IPS-20b (cell line): Measurements from ENCODE around the gene BSN.

ENCODE experiments used
- H3K27ac ChIP-seq: one replicate; pipeline ENCODE4 v1.5.1; 2013; ENCODE audit warnings: low read length
- H3K27me3 ChIP-seq: 2 replicates; pipeline ENCODE4 v1.6.1; 2013; ENCODE audit warnings: mild to moderate bottlenecking, low read length, inconsistent platforms; ENCODE audit not compliant: insufficient read depth
- H3K36me3 ChIP-seq: 2 replicates; pipeline ENCODE4 v1.6.1; 2013; ENCODE audit warnings: low read depth, mild to moderate bottlenecking, inconsistent platforms, low read length, moderate library complexity; ENCODE audit not compliant: insufficient read depth
- H3K4me1 ChIP-seq: 2 replicates; pipeline ENCODE4 v1.6.1; 2013; ENCODE audit warnings: mild to moderate bottlenecking, control low read depth, inconsistent platforms, low read length, moderate library complexity; ENCODE audit not compliant: insufficient read depth
- H3K4me3 ChIP-seq: 2 replicates; pipeline ENCODE4 v1.5.1; 2013; ENCODE audit warnings: mild to moderate bottlenecking, low read length, inconsistent platforms
- H3K9ac ChIP-seq: 2 replicates; pipeline ENCODE4 v1.6.1; 2013; ENCODE audit warnings: low read depth, mild to moderate bottlenecking, inconsistent platforms, low read length, moderate library complexity
- H3K9me3 ChIP-seq: 2 replicates; pipeline ENCODE4 v1.6.1; 2013; ENCODE audit warnings: mild to moderate bottlenecking, low read depth, low read length, inconsistent platforms; ENCODE audit not compliant: insufficient read depth

BSN gene

GRCh38 chr3:49652903-49653415 lies 98.7 kb downstream of the BSN start:
- Histone ChIP-seq H3K27me3 (no peaks in the 10 kb centered on the region), H3K27ac (no peak overlapping the region), H3K9ac (no peak overlapping the region), H3K4me1 (no peaks in the 10 kb centered on the region), H3K4me3 (no peak overlapping the region), H3K9me3 (no peaks in the 10 kb centered on the region), H3K36me3 (no peaks in the 10 kb centered on the region)

- Histone ChIP-seq H3K9me3 (no peaks in the 10 kb centered on the region), H3K36me3 (no peaks in the 10 kb centered on the region), H3K27ac (no peak overlapping the region), H3K4me3 (no peak overlapping the region), H3K27me3 (no peaks in the 10 kb centered on the region), H3K4me1 (no peaks in the 10 kb centered on the region), H3K9ac (no peak overlapping the region)
Measured at GRCh38 chr3:49653621-49654020, 99.3 kb downstream of the BSN start.

- H3K9me3 ChIP-seq: no peaks in the 10 kb centered on the region
- no peak overlapping the region; the same call in 1 of the 2 replicates for H3K9ac ChIP-seq
- H3K4me1 ChIP-seq: no peaks in the 10 kb centered on the region
- H3K27me3 ChIP-seq: no peaks in the 10 kb centered on the region
- H3K36me3 ChIP-seq: no peaks in the 10 kb centered on the region
- H3K27ac ChIP-seq: no peak overlapping the region
- H3K4me3 ChIP-seq: no peak overlapping the region
Measured at GRCh38 chr3:49654176-49654825, 100.0 kb downstream of the BSN start.

GRCh38 chr3:49654955-49655556 lies 100.8 kb downstream of the BSN start:
- H3K9ac ChIP-seq: no peak overlapping the region
- H3K27me3 ChIP-seq: no peaks in the 10 kb centered on the region
- H3K4me3 ChIP-seq: no peak overlapping the region
- no peaks in the 10 kb centered on the region for H3K4me1 ChIP-seq
- no peaks in the 10 kb centered on the region for H3K36me3 ChIP-seq
- no peaks in the 10 kb centered on the region for H3K9me3 ChIP-seq
- no peak overlapping the region for H3K27ac ChIP-seq

- Histone ChIP-seq H3K27me3 (no peaks in the 10 kb centered on the region), H3K9ac (no peak overlapping the region), H3K27ac (no peak overlapping the region), H3K36me3 (no peaks in the 10 kb centered on the region), H3K9me3 (no peaks in the 10 kb centered on the region), H3K4me1 (no peaks in the 10 kb centered on the region), H3K4me3 (no peak overlapping the region)
Measured at GRCh38 chr3:49655731-49656285, 101.5 kb downstream of the BSN start.

- Histone ChIP-seq H3K27me3 (no peaks in the 10 kb centered on the region), H3K27ac (no peak overlapping the region), H3K4me3 (no peak overlapping the region), H3K4me1 (no peaks in the 10 kb centered on the region), H3K9ac (no peak overlapping the region), H3K9me3 (no peaks in the 10 kb centered on the region), H3K36me3 (no peaks in the 10 kb centered on the region)
Measured at GRCh38 chr3:49656541-49657112, 102.3 kb downstream of the BSN start.

GRCh38 chr3:49657208-49657915 lies 103.1 kb downstream of the BSN start:
- no peak overlapping the region for H3K4me3 ChIP-seq
- no peak overlapping the region for H3K9ac ChIP-seq
- H3K36me3 ChIP-seq: no peaks in the 10 kb centered on the region

GRCh38 chr3:49658711-49659110 lies 104.4 kb downstream of the BSN start:
- Histone ChIP-seq H3K27ac (no peak overlapping the region), H3K9ac (no peak overlapping the region), H3K4me1 (no peaks in the 10 kb centered on the region), H3K27me3 (no peaks in the 10 kb centered on the region), H3K36me3 (no peaks in the 10 kb centered on the region), H3K4me3 (no peak overlapping the region), H3K9me3 (no peaks in the 10 kb centered on the region)

More at GRCh38 chr3:49657208-49657915, 103.1 kb downstream of the BSN start:
- no peak overlapping the region for H3K27ac ChIP-seq
- no peaks in the 10 kb centered on the region for H3K9me3 ChIP-seq
- no peaks in the 10 kb centered on the region for H3K27me3 ChIP-seq
- no peaks in the 10 kb centered on the region for H3K4me1 ChIP-seq

GRCh38 chr3:49659756-49660155 lies 105.5 kb downstream of the BSN start:
- Histone ChIP-seq H3K9ac (no peak overlapping the region), H3K4me3 (no peak overlapping the region), H3K4me1 (no peaks in the 10 kb centered on the region), H3K9me3 (no peaks in the 10 kb centered on the region), H3K36me3 (no peaks in the 10 kb centered on the region), H3K27ac (no peak overlapping the region), H3K27me3 (no peaks in the 10 kb centered on the region)

- Histone ChIP-seq H3K9me3 (no peaks in the 10 kb centered on the region), H3K27me3 (no peaks in the 10 kb centered on the region), H3K4me1 (no peaks in the 10 kb centered on the region), H3K27ac (no peak overlapping the region), H3K4me3 (no peak overlapping the region), H3K9ac (no peak overlapping the region), H3K36me3 (no peaks in the 10 kb centered on the region)
Measured at GRCh38 chr3:49661281-49661680, 107.0 kb downstream of the BSN start.

- H3K36me3 ChIP-seq: no peaks in the 10 kb centered on the region
Measured at GRCh38 chr3:49662021-49662420, 107.7 kb downstream of the BSN start.

More at GRCh38 chr3:49662021-49662420, 107.7 kb downstream of the BSN start:
- Histone ChIP-seq H3K9ac (no peak overlapping the region), H3K4me3 (no peak overlapping the region), H3K4me1 (no peaks in the 10 kb centered on the region), H3K9me3 (no peaks in the 10 kb centered on the region), H3K27me3 (no peaks in the 10 kb centered on the region), H3K27ac (no peak overlapping the region)
